Measurements from ENCODE around the gene PCNX2. TPM values are rescaled to one million over a fixed set of nuclear protein-coding genes. Genes with fewer than 3 reads are reported as not detected.

PCNX2 gene
- total and polyA plus RNA-seq, 2 of the 8 experiments (the other 6 are each of a cell fraction or from before 2014, with no cell fraction given), result 46.1 to 57.6 TPM

- ChIA-PET CTCF (ENCODE audit: partially characterized antibody) (interaction anchor here (0.6 to 3.8 kb wide), 26 partner anchors 8 to 1005 kb away, joined by 3 to 13 read pairs (median 3); no protein-coding TSS in a partner anchor), POLR2A (ENCODE audit: partially characterized antibody) (interaction anchor here (1.0 to 1.1 kb wide), 2 partner anchors 9 to 10 kb away, joined by 3 to 5 read pairs; partner anchors contain the start of gene PCNX2)
- Histone ChIP-seq H2BK20ac (ENCODE audit: low read length) (no peak overlapping the region), H4K91ac (replicated peaks; ENCODE audit: insufficient read length, low read length) (no peak overlapping the region), H3K9ac (replicated peaks in 1 of 4; ENCODE audit: extremely low read depth in 1 of 4, low read depth in 3 of 4, low read length in 3 of 4) (no peak overlapping the region), H3K9me3 (ENCODE audit: insufficient read depth in 2 of 2, low read depth in 1 of 2, low read length in 1 of 2) (0 out of 4 replicates have a peak, but pooled peaks cover 0 to 3% of the 10 kb centered on the region in 2 experiments), H3K18ac (ENCODE audit: extremely low read depth, low read length) (no peak overlapping the region), H3K4ac (replicated peaks; ENCODE audit: insufficient read length, low read depth, low read length) (no peak overlapping the region), H3K23me2 (ENCODE audit: low read depth, low read length) (no peaks in the 10 kb centered on the region), H3K23ac (ENCODE audit: insufficient read length) (no peak overlapping the region), H4K20me1 (replicated peaks in 1 of 2; ENCODE audit: control insufficient read depth in 1 of 2, insufficient read depth in 2 of 2, low read length in 2 of 2) (no peaks in the 10 kb centered on the region), H2AFZ (ENCODE audit: low read length) (0 out of 2 replicates have a peak overlapping the region, but pooled peaks have one; percentile 2), H4K8ac (ENCODE audit: extremely low read depth, insufficient read depth, low read length) (no peak overlapping the region), H2BK5ac (ENCODE audit: low read depth, low read length) (no peak overlapping the region), H2BK12ac (ENCODE audit: low read depth, low read length) (no peak overlapping the region), H2BK15ac (ENCODE audit: low read length) (no peak overlapping the region), H3K79me1 (ENCODE audit: low read depth, low read length) (no peaks in the 10 kb centered on the region), H3K4me3 (ENCODE audit: extremely low read depth in 1 of 4, insufficient read depth in 2 of 4, low read depth in 3 of 4, low read length in 4 of 4) (no peak overlapping the region), H3K79me2 (ENCODE audit: control insufficient read depth in 1 of 2, insufficient read depth in 2 of 2, low read length in 2 of 2) (no peaks in the 10 kb centered on the region), H3K4me1 (replicated peaks in 1 of 4; ENCODE audit: control insufficient read depth in 3 of 4, insufficient read depth in 4 of 4, low read length in 3 of 4) (peaks cover 0 to 3% (median 0%) of the 10 kb centered on the region in 4 experiments; a peak in 1 of 7 replicates), H3K14ac (ENCODE audit: insufficient read length) (no peak overlapping the region), H3K4me2 (ENCODE audit: insufficient read depth in 1 of 2, low read depth in 2 of 2, low read length in 2 of 2) (no peak overlapping the region), H3K36me3 (ENCODE audit: control insufficient read depth in 2 of 4, insufficient read depth in 4 of 4, low read length in 3 of 4) (no peaks in the 10 kb centered on the region), H3K27ac (ENCODE audit: low read depth, low read length) (no peak overlapping the region), H2BK120ac (replicated peaks; ENCODE audit: low read depth, low read length) (no peak overlapping the region), H3K27me3 (replicated peaks in 1 of 4; ENCODE audit: control insufficient read depth in 3 of 4, extremely low read depth in 1 of 4, insufficient read depth in 3 of 4, low read length in 3 of 4) (no peaks in the 10 kb centered on the region), H2AK5ac (ENCODE audit: low read depth, low read length) (no peak overlapping the region), H3K56ac (replicated peaks; ENCODE audit: insufficient read length, low read depth, low read length) (no peak overlapping the region), H4K5ac (ENCODE audit: insufficient read length, low read depth, low read length) (no peak overlapping the region)
- FAIRE-seq (peak; percentile 79), DNase-seq (ENCODE audit: low read depth in 1 of 2, low spot score in 2 of 2) (no peak)
- 0% methylated on average over 1 of the region's 1 CpG; no CpG with 5 or more reads in 1 of the 2 experiments for WGBS, 2 experiments (ENCODE audit: extremely low coverage in 1 of 2, insufficient coverage in 1 of 2, insufficient read length in 1 of 2, insufficient replicate concordance in 2 of 2, low coverage in 1 of 2, low lambda C conversion rate in 2 of 2, missing lambda C conversion rate in 1 of 2)
- no peak for TF ChIP-seq SIX5 (IDR thresholded peaks at IDR 0.05; ENCODE audit: low read depth, low read length)
- TF ChIP-seq TCF12 (IDR thresholded peaks at IDR 0.05; ENCODE audit: low read depth, low read length), result no peak
- TF ChIP-seq CTCF (IDR thresholded peaks at IDR 0.05; ENCODE audit: control extremely low read depth in 1 of 3, insufficient read depth in 1 of 3, low read depth in 1 of 3, low read length in 3 of 3), result peak in 2 of 3 experiments; percentile 53 to 75; a peak in 2 of 4 replicates
- no peak for TF ChIP-seq POU5F1 (IDR thresholded peaks at IDR 0.05; ENCODE audit: low read depth, low read length)
- no peak for TF ChIP-seq TAF1 (IDR thresholded peaks at IDR 0.05; ENCODE audit: low read depth, low read length)
- no peak for TF ChIP-seq CBX5 (IDR thresholded peaks at IDR 0.05; ENCODE audit: low read depth, low read length)
- TF ChIP-seq PHF8 (conservative IDR thresholded peaks at IDR 0.05; ENCODE audit: low read depth, low read length), result no peak
- TF ChIP-seq RAD21 (IDR thresholded peaks at IDR 0.05 in 1 of 2, conservative IDR thresholded peaks at IDR 0.05 in 1 of 2; ENCODE audit: low read depth in 2 of 2, low read length in 2 of 2), result peak; percentile 83 to 87
- TF ChIP-seq RXRA (IDR thresholded peaks at IDR 0.05; ENCODE audit: insufficient read depth, low read depth, low read length), result no peak
These were observed 9.1 kb upstream of the PCNX2 start for GRCh38 chr1:233304489-233305102.
